A549 (cell line): ENCODE results near the gene PRKAR2B. TPM values are rescaled to one million over a fixed set of nuclear protein-coding genes. Genes with fewer than 3 reads are reported as not detected.
A peak's percentile ranks its signal among the peaks of the same experiment; 100 is the strongest.

Experiments
- ATAC-seq, 2 experiments: fragments of 200-7000 bp in 1 of 2; fragments of >200 bp in 1 of 2; cut with Nextera tagmentation in 1 of 2; cut with Tn5 transposase in 1 of 2; 3 replicates each; pipeline versions ENCODE4 v1.8.0 to v1.9.1; 2018 to 2020; ENCODE audit warnings: mild to moderate bottlenecking in 1 of 2, moderate library complexity in 1 of 2
- CTCF ChIA-PET: fragments of 300-600 bp; sonication (Branson Sonifier 250); formaldehyde crosslinking; extraction: SDS; loops from one replicate; lab custom pipeline; 2021; ENCODE audit warnings: antibody characterized with exemption, inconsistent platforms; lab: Yijun Ruan, JAX
- POLR2A ChIA-PET: fragments of 350-600 bp; formaldehyde crosslinking; extraction: SDS; loops from one replicate; lab custom pipeline; 2021; ENCODE audit warnings: antibody characterized with exemption, inconsistent platforms; lab: Yijun Ruan, JAX
- DNase-seq, 2 experiments: peaks; one replicate each; pipeline versions ENCODE4 v3.0.0 to v3.0.0-alpha.2; 2011 to 2016; ENCODE audit warnings: low read depth in 1 of 2, low spot score in 1 of 2
- FAIRE-seq: peaks from 2 replicates; lab custom pipeline; 2011; peaks lifted over from hg19 to GRCh38; lab: Jason Lieb, UNC
- H3K27ac ChIP-seq, 2 experiments: fragments of >200 bp; sonication (Bioruptor Twin); formaldehyde crosslinking; 3 replicates each; pipeline ENCODE4 v1.5.1; 2016 to 2017
- H3K4me1 ChIP-seq: fragments of >200 bp; sonication (Bioruptor Twin); formaldehyde crosslinking; 3 replicates; pipeline ENCODE4 v1.6.1; 2016
- H3K4me2 ChIP-seq: fragments of >200 bp; sonication (Bioruptor Twin); formaldehyde crosslinking; 3 replicates; pipeline ENCODE4 v1.6.1; 2016
- H3K4me3 ChIP-seq: fragments of >200 bp; sonication (Bioruptor Twin); formaldehyde crosslinking; 3 replicates; pipeline ENCODE4 v1.5.1; 2016
- H3K9me3 ChIP-seq: fragments of >200 bp; sonication (Bioruptor Twin); formaldehyde crosslinking; 3 replicates; pipeline ENCODE4 v1.6.1; 2016
- CBX2 ChIP-seq: fragments of 200-600 bp; sonication (generic); IDR thresholded peaks from 2 replicates; pipeline ENCODE4 v1.6.1; 2016; ENCODE audit warnings: low read depth, mild to moderate bottlenecking, borderline replicate concordance
- CBX8 ChIP-seq: fragments of 200-600 bp; sonication (generic); IDR thresholded peaks from 2 replicates; pipeline ENCODE4 v1.6.1; 2016
- CHD4 ChIP-seq: fragments of 200-600 bp; sonication (generic); IDR thresholded peaks from 2 replicates; pipeline ENCODE4 v1.6.1; 2016; ENCODE audit warnings: antibody characterized with exemption, mild to moderate bottlenecking, borderline replicate concordance
- EHMT2 ChIP-seq: fragments of 200-600 bp; sonication (generic); IDR thresholded peaks from 2 replicates; pipeline ENCODE4 v1.6.1; 2016; ENCODE audit warnings: antibody characterized with exemption, low read depth, mild to moderate bottlenecking, moderate library complexity
- ESRRA ChIP-seq: fragments of 150-350 bp; IDR thresholded peaks from 2 replicates; pipeline ENCODE4 v1.6.1; 2014; ENCODE audit warnings: mild to moderate bottlenecking, low read length, borderline replicate concordance
- FOSB ChIP-seq: fragments of 250-450 bp; sonication (Bioruptor Pico); IDR thresholded peaks from 2 replicates; pipeline ENCODE4 v1.5.0; 2020; ENCODE audit warnings: mild to moderate bottlenecking, moderate library complexity
- FOSL2 ChIP-seq, 2 experiments: fragments of 450-650 bp in 1 of 2; fragments of >200 bp in 1 of 2; sonication (Bioruptor Twin) in 1 of 2; formaldehyde crosslinking; IDR thresholded peaks; 2 replicates each; pipeline versions ENCODE4 v1.5.0 to v1.6.1; 2016 to 2020; ENCODE audit warnings: mild to moderate bottlenecking in 1 of 2, moderate library complexity in 1 of 2
- FOXS1 ChIP-seq: fragments of 250-450 bp; sonication (Bioruptor Pico); IDR thresholded peaks from 2 replicates; pipeline ENCODE4 v1.5.0; 2020; ENCODE audit warnings: mild to moderate bottlenecking, moderate library complexity
- GATA3 ChIP-seq: IDR thresholded peaks from 2 replicates; pipeline ENCODE4 v1.6.1; 2012; ENCODE audit warnings: borderline replicate concordance
- HEYL ChIP-seq: fragments of 250-450 bp; sonication (Bioruptor Pico); IDR thresholded peaks from 2 replicates; pipeline ENCODE4 v1.8.0; 2021; ENCODE audit warnings: mild to moderate bottlenecking, moderate library complexity
- HOXA7 ChIP-seq: fragments of 250-450 bp; sonication (Bioruptor Pico); IDR thresholded peaks from 2 replicates; pipeline ENCODE4 v1.5.0; 2020; ENCODE audit warnings: mild to moderate bottlenecking, moderate library complexity
- HOXB5 ChIP-seq: fragments of 250-450 bp; sonication (Bioruptor Pico); IDR thresholded peaks from 2 replicates; pipeline ENCODE4 v1.5.0; 2020; ENCODE audit warnings: mild to moderate bottlenecking, moderate library complexity
- MAFK ChIP-seq: fragments of 450-650 bp; IDR thresholded peaks from 2 replicates; pipeline ENCODE4 v1.6.1; 2014; ENCODE audit not compliant: partially characterized antibody
- NFE2L2 ChIP-seq: fragments of 150-350 bp; conservative IDR thresholded peaks from 2 replicates; pipeline ENCODE4 v1.6.1; 2014; ENCODE audit warnings: low read length
- NR3C1 ChIP-seq: fragments of >200 bp; sonication (Bioruptor Twin); formaldehyde crosslinking; IDR thresholded peaks from 3 replicates; pipeline ENCODE4 v1.6.1; 2017
- POLR2A ChIP-seq: IDR thresholded peaks from 2 replicates; pipeline ENCODE4 v1.6.1; 2012; ENCODE audit warnings: mild to moderate bottlenecking, low read length
- RARB ChIP-seq: fragments of 250-450 bp; sonication (Bioruptor Pico); IDR thresholded peaks from 2 replicates; pipeline ENCODE4 v1.8.0; 2021; ENCODE audit warnings: mild to moderate bottlenecking, moderate library complexity
- WGBS: methylation state at CpG from one replicate; pipeline ENCODE4 v1.1.6; 2017; ENCODE audit errors: missing lambda C conversion rate; 5-methylcytosine and 5-hydroxymethylcytosine counted together
- polyA plus RNA-seq, 4 experiments: library from polyadenylated mRNA; depleted of rRNA in 3 of 4; stranded (reverse); fragments of >200 nt; fragmentation: RNase III in 1 of 4; extraction: RNeasy Plus Mini Kit Qiagen cat#74134 plus additional on column Dnase treatment in 1 of 4; gene quantifications; 2 replicates in 3 of 4; 3 replicates in 1 of 4; pipeline ENCODE4 v1.2.3, GENCODE V29; 2011 to 2017
- TF ChIP-seq, protein P1 (sequence below): fragments of >200 bp; sonication (Bioruptor Twin); formaldehyde crosslinking; IDR thresholded peaks from 2 replicates; pipeline ENCODE4 v1.6.1; 2016
- TF ChIP-seq, protein P2 (sequence below): fragments of >200 bp; sonication (Bioruptor Twin); formaldehyde crosslinking; IDR thresholded peaks from 3 replicates; pipeline ENCODE4 v1.6.1; 2016
- TF ChIP-seq, protein P3 (sequence below): IDR thresholded peaks from 2 replicates; pipeline ENCODE4 v1.6.1; 2012; ENCODE audit warnings: low read depth, borderline replicate concordance

The PRKAR2B gene
- polyA plus RNA-seq, 2 of the 4 experiments (the other 2 are of a cell fraction) = 3.6 to 4.4 TPM

DNA sequence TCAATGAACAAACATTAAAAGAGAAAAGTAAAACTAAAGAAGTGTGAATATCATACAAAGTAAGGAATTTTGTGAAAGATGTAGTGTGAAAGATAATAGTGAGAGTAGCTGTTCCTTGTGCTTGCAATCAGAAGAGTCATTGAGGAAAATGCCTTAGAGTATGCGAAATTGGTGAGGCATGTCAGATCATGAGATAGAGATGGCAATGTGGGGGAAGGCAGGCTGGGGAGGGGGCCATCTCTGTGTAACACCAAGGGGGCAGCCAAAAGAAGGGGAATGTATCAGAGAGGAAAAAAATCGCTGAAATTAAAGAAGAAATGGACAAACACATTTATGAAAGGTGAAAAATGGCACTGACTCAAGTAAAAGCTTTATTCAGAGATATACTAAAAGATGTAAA, 19.6 kb upstream of the PRKAR2B start (continued):
- TF ChIP-seq CHD4 = no peak
- no peak for TF ChIP-seq HEYL (CRISPR knock-in tag)
- TF ChIP-seq FOSL2 (IDR thresholded peaks at IDR 0.05) = no peak
- TF ChIP-seq FOSL2 (CRISPR knock-in tag; IDR thresholded peaks at IDR 0.05) = no peak
- TF ChIP-seq, protein P1, sequence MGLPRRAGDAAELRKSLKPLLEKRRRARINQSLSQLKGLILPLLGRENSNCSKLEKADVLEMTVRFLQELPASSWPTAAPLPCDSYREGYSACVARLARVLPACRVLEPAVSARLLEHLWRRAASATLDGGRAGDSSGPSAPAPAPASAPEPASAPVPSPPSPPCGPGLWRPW = no peak
- no peak for TF ChIP-seq EHMT2
- TF ChIP-seq, all 56 proteins: peak for 0

DNA sequence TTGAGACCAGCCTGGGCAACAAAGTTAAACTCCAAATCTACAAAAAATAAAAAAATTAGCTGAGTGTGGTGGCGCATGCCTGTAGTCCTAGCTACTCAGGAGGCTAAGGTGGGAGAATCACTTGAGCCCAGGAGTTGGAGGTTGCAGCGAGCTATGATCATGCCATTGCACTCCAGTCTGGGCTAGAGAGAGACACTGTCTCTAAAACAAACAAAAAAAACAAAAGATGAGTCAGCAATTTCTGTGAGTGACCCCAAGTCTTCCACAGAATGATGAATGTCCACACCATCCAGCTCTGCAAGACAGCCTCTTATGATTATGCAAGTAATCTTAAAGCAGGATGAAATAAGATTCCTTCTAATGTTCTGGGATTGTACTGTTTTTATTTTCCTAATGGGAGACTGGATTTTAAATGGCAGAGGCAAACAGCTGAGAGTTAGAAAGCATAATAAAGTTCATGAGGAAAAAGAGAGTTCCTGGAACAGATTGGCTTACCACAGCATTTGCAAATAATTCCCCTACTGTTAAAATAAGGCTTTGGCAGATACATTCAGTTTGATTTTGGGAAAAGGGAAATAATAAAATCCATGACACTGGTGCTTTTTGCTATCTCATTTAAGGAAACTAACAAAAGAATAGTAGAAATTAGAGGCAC, 18.9 kb upstream of the PRKAR2B start:
- FAIRE-seq = peak; percentile 49
- peak in 1 of 2 experiments; percentile 34 for DNase-seq
- no peak for ATAC-seq

DNA sequence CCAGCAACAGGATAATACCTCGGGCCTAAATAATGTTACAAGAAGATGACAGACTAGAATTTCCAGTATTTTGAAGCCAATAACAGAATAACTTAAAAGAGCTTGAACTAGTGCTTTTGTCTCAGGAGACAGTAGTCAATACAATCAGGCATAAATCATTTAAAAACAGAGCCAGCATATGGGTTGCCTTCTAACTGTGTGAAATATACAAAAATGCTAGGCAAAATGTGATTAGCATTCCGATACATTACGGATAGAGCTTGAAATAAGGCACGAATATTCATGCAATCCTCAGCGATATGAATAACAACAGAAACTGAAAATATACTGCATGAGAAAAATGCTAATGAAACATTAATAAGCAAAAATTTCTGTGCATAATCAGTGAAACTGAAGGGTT, 18.3 kb upstream of the PRKAR2B start:
- FAIRE-seq = no peak
- Histone ChIP-seq H3K4me1 (peaks cover 8% of the 10 kb centered on the region; the same call in 2 of the 3 replicates), H3K4me2 (no peak overlapping the region), H3K4me3 (no peak overlapping the region), H3K9me3 (no peaks in the 10 kb centered on the region), H3K27ac (no peak overlapping the region)
- no peak for DNase-seq
- ATAC-seq = no peak
- POLR2A ChIA-PET = no interaction called here
- 86% methylated on average over 5 of the region's 5 CpGs for WGBS
- TF ChIP-seq, protein P2, sequence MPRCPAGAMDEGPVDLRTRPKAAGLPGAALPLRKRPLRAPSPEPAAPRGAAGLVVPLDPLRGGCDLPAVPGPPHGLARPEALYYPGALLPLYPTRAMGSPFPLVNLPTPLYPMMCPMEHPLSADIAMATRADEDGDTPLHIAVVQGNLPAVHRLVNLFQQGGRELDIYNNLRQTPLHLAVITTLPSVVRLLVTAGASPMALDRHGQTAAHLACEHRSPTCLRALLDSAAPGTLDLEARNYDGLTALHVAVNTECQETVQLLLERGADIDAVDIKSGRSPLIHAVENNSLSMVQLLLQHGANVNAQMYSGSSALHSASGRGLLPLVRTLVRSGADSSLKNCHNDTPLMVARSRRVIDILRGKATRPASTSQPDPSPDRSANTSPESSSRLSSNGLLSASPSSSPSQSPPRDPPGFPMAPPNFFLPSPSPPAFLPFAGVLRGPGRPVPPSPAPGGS = no peak
- TF ChIP-seq NR3C1 (no peak), HOXA7 (no peak), FOXS1 (no peak), POLR2A (no peak), RARB (CRISPR knock-in tag) (no peak), EHMT2 (no peak), HOXB5 (CRISPR knock-in tag) (no peak)
- TF ChIP-seq, protein P3, sequence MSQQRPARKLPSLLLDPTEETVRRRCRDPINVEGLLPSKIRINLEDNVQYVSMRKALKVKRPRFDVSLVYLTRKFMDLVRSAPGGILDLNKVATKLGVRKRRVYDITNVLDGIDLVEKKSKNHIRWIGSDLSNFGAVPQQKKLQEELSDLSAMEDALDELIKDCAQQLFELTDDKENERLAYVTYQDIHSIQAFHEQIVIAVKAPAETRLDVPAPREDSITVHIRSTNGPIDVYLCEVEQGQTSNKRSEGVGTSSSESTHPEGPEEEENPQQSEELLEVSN = no peak
- CTCF ChIA-PET = no interaction called here

More for the DNA sequence above, 18.9 kb upstream of the PRKAR2B start:
- no peak for TF ChIP-seq CBX8
- TF ChIP-seq CBX2 = no peak
- peak; percentile 99 for TF ChIP-seq MAFK
- TF ChIP-seq GATA3 = no peak
- peak; percentile 75 for TF ChIP-seq NFE2L2
- Histone ChIP-seq H3K4me2 (0 out of 3 replicates have a peak overlapping the region, but pooled peaks have one; percentile 4), H3K9me3 (no peaks in the 10 kb centered on the region), H3K4me1 (peaks cover 8% of the 10 kb centered on the region; the same call in 2 of the 3 replicates), H3K27ac (peak overlapping the region in 1 of 2 experiments; percentile 63; a peak in 3 of 6 replicates), H3K4me3 (no peak overlapping the region)
- CTCF ChIA-PET = interaction anchor here (1.0 kb wide), 1 partner anchor 10 kb away, joined by 3 read pairs; no protein-coding TSS in a partner anchor
- POLR2A ChIA-PET = no interaction called here
- 92% methylated on average over 2 of the region's 2 CpGs for WGBS

DNA sequence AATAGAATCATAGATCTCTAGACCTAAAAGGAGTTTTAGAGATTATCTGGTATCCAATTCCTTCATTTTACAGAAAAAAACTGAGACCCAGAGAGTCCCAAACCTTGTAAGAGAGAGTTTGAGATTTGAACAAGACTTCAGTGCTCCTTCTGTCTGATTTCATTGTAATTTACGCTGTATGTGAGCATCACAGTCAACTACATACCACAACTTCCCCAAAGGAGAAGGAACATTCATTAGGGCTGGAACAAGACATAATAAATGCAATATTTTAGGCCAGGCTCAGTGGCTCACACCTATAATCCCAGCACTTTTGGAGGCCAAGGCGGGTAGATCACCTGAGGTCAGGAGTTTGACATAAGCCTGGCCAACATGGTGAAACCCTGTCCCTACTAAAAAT, 17.3 kb upstream of the PRKAR2B start:
- Histone ChIP-seq H3K4me3 (no peak overlapping the region), H3K4me2 (no peak overlapping the region), H3K4me1 (peaks cover 8% of the 10 kb centered on the region; the same call in 2 of the 3 replicates), H3K9me3 (no peaks in the 10 kb centered on the region), H3K27ac (no peak overlapping the region)
- POLR2A ChIA-PET = no interaction called here
- TF ChIP-seq FOSB (CRISPR knock-in tag) (no peak), ESRRA (no peak)
- TF ChIP-seq, protein P3 = no peak
- FAIRE-seq (no peak), DNase-seq (no peak), ATAC-seq (no peak)
- CTCF ChIA-PET = no interaction called here
- WGBS = 89% methylated on average over 2 of the region's 2 CpGs
